Measurements from ENCODE around the gene SLC48A1.

The SLC48A1 gene

GRCh38 chr12:47819896-47820630 lies 47.0 kb downstream of the SLC48A1 start, which contains the start of gene HDAC7:
HDAC7 (minus strand) TSS chr12:47819903; CDS start chr12:47819785, 118 bp downstream.
- DNase-seq: peak; percentile 89
- peaks cover 15% of the 10 kb centered on the region for H3K4me1 ChIP-seq

GRCh38 chr12:47820631-47821345 lies 47.8 kb downstream of the SLC48A1 start:
- H3K4me1 ChIP-seq: peaks cover 15% of the 10 kb centered on the region

More at GRCh38 chr12:47819896-47820630, 47.0 kb downstream of the SLC48A1 start, which contains the start of gene HDAC7:
- TF ChIP-seq CTCF (IDR thresholded peaks at IDR 0.05; ENCODE audit: low read depth, low read length): no peak
- H3K36me3 ChIP-seq: no peaks in the 10 kb centered on the region
- H3K27me3 ChIP-seq: no peaks in the 10 kb centered on the region
- peak within 1 kb of the TSS; percentile 69 for H3K4me3 ChIP-seq (ENCODE audit: low read depth, low read length)
- H3K9me3 ChIP-seq: no peaks in the 10 kb centered on the region

GRCh38 chr12:47821346-47821706 lies 48.3 kb downstream of the SLC48A1 start:
- Histone ChIP-seq H3K36me3 (no peaks in the 10 kb centered on the region), H3K4me1 (peaks cover 13% of the 10 kb centered on the region), H3K4me3 (ENCODE audit: low read depth, low read length) (no peak overlapping the region), H3K27me3 (no peaks in the 10 kb centered on the region), H3K9me3 (no peaks in the 10 kb centered on the region)
- no peak for TF ChIP-seq CTCF (IDR thresholded peaks at IDR 0.05; ENCODE audit: low read depth, low read length)
- DNase-seq: no peak

More at GRCh38 chr12:47820631-47821345, 47.8 kb downstream of the SLC48A1 start:
- H3K27me3 ChIP-seq: no peaks in the 10 kb centered on the region
- no peaks in the 10 kb centered on the region for H3K36me3 ChIP-seq
- peak overlapping the region; percentile 69 for H3K4me3 ChIP-seq (ENCODE audit: low read depth, low read length)
- H3K9me3 ChIP-seq: no peaks in the 10 kb centered on the region
- TF ChIP-seq CTCF (IDR thresholded peaks at IDR 0.05; ENCODE audit: low read depth, low read length): no peak
- no peak for DNase-seq

GRCh38 chr12:47822401-47822800 lies 49.4 kb downstream of the SLC48A1 start:
- Histone ChIP-seq H3K4me3 (ENCODE audit: low read depth, low read length) (no peak overlapping the region), H3K4me1 (peaks cover 6% of the 10 kb centered on the region), H3K9me3 (no peaks in the 10 kb centered on the region), H3K36me3 (no peaks in the 10 kb centered on the region), H3K27me3 (no peaks in the 10 kb centered on the region)
- TF ChIP-seq CTCF (IDR thresholded peaks at IDR 0.05; ENCODE audit: low read depth, low read length): no peak
- no peak for DNase-seq

GRCh38 chr12:47822863-47823262 lies 49.8 kb downstream of the SLC48A1 start:
- no peaks in the 10 kb centered on the region for H3K27me3 ChIP-seq
- no peak for DNase-seq
- peaks cover 6% of the 10 kb centered on the region for H3K4me1 ChIP-seq
- H3K9me3 ChIP-seq: no peaks in the 10 kb centered on the region
- H3K4me3 ChIP-seq (ENCODE audit: low read depth, low read length): no peak overlapping the region
- no peak for TF ChIP-seq CTCF (IDR thresholded peaks at IDR 0.05; ENCODE audit: low read depth, low read length)
- H3K36me3 ChIP-seq: no peaks in the 10 kb centered on the region
